Lung microvascular endothelial cell (primary cell): Measurements from ENCODE around the gene S100A7. TPM values are rescaled to one million over a fixed set of nuclear protein-coding genes. Genes with fewer than 3 reads are reported as not detected.

Experiments
- DNase-seq, 2 donors: peaks; one replicate each; pipeline versions ENCODE4 v3.0.0 to v3.0.0-alpha.2; 2010; ENCODE audit warnings: low read depth in 2 of 2
- total RNA-seq: library from RNA; depleted of rRNA; stranded (reverse); fragments of >200 nt; gene quantifications from 2 replicates; pipeline ENCODE4 v1.2.1, GENCODE V29; 2014

S100A7 gene
- not detected in 2 replicates for total RNA-seq

GRCh38 chr1:153460551-153460950 lies at the start of gene S100A7:
TSS of gene S100A7 (minus strand) at chr1:153460651. CDS start at chr1:153459013, 1,638 bp downstream.
- DNase-seq = no peak

DNA sequence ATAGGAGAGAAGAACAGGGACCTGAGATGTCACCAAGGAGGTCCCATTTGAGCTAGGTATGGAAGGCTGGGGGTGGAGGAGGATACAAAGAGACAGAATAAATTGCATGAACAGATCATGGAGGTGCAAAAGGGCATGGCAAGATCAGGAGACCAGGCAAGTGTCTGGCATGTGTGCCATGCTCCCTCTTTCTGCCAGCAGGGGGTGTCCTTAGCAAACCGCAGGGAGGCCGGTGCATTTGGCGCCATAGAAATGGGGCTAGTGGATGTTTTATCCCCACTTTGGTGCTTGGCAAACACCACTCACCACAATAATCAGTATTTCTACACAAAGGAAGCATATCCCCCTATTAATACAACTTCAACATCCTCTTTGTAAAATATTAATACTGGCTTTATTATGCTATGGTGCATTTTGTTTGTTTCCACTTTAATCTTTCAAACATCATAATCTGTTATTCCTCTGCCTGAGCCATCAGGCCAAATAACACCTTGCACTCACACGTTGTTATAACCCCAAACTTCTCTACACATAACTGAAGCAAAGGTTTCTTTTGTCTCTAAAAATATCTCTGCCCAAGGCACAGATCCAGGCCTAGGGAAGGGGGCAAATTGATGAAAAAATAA lies 49.4 kb upstream of the S100A7 start:
- peak; percentile 57 to 59 for DNase-seq

DNA sequence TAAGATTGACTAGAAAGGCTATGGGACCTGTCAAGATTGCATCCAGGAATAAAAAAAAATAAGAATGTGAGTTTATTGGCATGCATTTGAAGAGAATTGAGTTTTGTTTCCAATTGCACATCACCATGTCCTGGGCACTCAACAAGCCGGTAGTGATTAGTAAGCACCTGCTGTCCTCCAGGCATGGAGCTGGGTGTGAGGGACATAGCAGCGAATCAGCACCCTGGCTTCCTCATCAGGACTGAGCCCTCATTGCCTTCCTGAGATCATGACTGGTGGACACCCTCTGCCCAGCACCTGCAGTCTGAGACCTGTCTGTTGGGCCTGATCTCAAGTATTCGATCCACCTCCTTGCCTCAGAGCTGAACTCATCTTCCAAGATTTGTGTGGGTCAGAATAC lies 48.6 kb upstream of the S100A7 start:
- DNase-seq = no peak

GRCh38 chr1:153507926-153508583 lies 47.6 kb upstream of the S100A7 start:
- no peak for DNase-seq

GRCh38 chr1:153506831-153507413 lies 46.5 kb upstream of the S100A7 start:
- DNase-seq = peak in 1 of 2 donors; percentile 36

DNA sequence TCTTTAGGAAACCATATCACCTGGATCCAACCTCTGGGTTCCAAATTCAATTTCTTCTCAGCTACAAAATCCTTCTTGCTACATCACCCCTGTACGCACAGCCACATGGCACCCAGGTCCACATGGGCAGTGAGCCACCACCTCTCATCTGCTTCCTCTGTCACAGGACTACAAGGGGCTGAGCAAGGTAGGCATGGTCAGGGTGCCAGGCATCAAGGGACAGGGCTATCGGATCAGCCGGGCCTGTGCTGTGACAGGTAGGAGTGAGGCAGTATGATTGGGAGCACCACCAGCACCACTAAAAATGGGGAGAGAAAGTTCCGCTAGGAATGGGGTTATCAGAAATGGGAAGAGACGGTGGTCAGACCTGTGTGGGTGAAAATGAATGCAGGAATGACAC lies 45.9 kb upstream of the S100A7 start:
- no peak for DNase-seq

DNA sequence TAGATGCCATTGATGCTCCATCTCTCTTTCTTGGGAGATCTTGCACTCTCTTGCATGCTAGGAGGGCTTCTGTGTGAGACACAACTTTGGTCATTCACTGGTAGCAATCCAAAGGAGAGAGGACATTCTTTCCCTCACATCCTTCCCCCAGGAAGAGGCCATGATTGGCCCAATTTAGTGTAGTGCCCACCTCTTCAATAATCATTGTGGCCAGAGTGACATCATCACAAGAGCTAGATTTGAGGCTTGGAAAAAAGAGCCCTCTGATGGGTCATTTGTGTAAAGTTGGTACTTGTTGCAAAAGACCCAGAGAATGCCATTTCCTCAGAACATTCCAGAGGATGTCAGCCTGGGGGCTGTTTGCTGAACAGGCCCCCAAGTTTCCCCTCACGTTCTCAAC lies 45.1 kb upstream of the S100A7 start:
- DNase-seq = no peak

DNA sequence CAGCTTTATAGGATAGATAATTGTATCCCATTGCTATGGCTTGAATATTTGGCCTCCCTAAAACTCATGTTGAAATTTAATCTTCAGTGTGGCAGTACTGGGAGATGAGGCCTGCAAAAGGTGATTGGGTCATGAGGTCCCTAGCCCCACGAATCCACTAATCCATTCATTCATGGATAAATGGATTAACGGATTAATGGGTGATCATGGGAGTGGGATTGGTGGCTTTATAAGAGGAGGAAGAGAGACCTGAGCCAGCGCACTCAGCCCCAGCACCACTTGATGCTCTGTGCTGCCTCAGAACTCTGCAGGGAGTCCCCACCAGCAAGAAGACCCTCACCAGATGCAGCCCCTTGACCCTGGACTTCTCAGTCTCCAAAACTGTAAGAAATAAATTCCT lies 43.3 kb upstream of the S100A7 start:
- no peak for DNase-seq

DNA sequence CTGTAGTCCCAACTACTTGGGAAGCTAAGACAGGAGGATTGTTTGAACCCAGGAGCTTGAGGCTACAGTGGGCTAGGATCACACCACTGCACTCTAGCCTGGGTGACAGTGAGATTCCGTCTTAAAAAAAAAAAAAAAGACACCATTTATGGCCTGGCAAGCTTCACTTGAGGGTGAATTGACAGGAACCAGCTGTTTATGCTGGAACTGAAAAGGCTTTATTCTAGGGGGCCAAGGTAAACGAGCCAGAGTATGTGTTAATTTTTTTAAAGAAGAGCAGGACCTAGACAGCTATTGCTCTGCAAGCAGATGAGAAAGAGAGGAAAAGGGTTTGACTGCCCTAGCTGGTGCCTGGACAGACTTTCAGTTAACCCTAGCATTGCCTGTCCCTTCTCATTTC lies 38.3 kb upstream of the S100A7 start:
- peak in 1 of 2 donors; percentile 11 for DNase-seq

- no peak for DNase-seq
These were observed 35.1 kb upstream of the S100A7 start for GRCh38 chr1:153495536-153495935.

DNA sequence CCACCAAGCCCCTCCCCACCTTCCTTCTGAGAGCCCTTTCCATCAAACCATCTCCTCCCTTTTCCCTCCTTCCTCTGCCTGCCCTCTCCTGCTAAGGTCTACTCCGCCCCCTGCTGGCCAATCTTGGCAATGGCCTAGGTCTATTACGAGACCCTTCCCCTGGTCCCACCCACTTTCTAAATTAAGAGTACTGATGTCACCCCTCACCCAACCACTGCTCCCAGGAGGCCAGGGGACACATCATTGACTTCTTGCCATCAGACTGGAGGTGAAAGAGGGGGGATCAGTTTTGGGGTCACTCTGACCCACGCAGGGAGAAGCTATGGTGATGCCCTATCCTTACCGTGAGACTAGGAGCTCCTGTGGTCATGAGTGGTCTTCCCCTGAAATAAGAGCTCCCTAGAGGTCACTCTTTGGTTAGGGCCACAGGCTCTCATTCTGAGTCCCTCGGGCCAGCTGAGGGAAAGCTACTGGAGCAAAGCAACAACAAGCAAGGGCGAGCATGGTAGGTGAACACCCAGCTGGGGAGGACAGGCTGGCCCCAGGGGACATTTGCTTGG lies 34.6 kb upstream of the S100A7 start:
- peak; percentile 53 to 71 for DNase-seq

DNA sequence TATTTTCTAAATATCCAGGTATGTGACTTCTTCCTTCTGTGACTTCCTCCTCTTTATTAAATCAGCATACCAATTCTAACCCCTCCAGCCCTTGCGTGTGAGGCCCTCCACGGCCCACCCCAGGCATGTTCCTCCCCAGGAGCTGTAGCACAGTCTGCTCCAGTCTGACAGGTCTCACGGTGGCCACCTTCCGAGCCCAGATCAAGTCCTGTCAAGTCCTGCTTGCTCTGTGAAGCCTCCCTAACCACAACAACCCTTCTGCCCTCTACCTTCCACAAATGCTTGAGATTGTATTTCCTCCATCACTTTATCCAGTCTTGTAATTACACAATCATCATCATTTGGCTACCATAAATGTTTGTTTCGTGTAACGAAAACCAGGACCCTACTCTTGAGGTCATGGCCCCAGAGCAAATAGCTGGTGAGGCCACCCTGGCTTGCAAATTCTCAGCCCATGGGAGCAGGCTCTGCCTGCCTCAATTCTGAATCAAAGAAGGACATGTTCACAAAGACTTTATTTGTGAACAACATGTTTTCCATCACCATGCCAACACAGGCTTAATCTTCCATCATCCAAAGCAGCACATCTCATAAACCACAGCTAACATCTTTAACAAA lies 33.0 kb upstream of the S100A7 start:
- no peak for DNase-seq

DNA sequence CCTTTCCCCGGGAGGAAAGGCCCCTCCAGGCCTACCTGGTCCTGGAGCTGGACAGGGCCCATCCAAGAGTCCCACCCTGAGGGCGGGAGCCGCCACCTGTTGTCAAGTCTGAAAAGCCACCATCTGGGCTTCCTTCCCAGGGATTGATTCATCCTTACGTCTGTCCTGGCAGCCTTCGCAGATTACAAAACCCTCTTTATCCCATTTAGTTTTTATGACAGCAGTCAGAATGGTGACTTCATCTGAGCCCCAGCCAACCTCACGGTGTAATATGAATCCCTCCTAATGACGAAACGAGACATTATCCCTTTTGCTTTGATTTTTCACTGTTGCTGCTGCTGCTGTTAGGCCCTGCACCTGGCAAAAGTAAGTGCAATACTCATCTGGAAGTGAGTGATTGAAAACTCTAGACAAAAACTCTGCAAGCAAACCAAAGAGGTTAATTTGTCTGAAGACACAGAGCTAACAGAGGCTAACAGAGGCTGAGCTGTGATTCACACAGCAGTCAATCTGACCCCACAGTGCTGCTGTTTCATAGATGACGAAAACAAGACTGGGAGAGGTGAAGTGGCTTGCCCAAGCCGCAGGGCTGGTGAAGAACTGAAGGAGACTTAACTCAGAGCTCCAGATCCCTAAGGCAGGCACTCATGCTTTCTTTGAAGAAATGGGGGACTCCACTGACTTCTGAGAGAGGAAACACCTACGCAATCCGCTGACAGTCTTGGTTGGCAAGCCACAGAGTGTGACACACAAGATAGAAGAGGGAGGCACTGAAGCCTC lies 30.0 kb upstream of the S100A7 start:
- no peak for DNase-seq

GRCh38 chr1:153488731-153489130 lies 28.3 kb upstream of the S100A7 start:
- DNase-seq = no peak

GRCh38 chr1:153487707-153488106 lies 27.3 kb upstream of the S100A7 start:
- DNase-seq = no peak

GRCh38 chr1:153485863-153486262 lies 25.4 kb upstream of the S100A7 start:
- DNase-seq = no peak

GRCh38 chr1:153483776-153484175 lies 23.3 kb upstream of the S100A7 start:
- DNase-seq = no peak

- no peak for DNase-seq
These were observed 20.7 kb upstream of the S100A7 start for GRCh38 chr1:153481124-153481523.

DNA sequence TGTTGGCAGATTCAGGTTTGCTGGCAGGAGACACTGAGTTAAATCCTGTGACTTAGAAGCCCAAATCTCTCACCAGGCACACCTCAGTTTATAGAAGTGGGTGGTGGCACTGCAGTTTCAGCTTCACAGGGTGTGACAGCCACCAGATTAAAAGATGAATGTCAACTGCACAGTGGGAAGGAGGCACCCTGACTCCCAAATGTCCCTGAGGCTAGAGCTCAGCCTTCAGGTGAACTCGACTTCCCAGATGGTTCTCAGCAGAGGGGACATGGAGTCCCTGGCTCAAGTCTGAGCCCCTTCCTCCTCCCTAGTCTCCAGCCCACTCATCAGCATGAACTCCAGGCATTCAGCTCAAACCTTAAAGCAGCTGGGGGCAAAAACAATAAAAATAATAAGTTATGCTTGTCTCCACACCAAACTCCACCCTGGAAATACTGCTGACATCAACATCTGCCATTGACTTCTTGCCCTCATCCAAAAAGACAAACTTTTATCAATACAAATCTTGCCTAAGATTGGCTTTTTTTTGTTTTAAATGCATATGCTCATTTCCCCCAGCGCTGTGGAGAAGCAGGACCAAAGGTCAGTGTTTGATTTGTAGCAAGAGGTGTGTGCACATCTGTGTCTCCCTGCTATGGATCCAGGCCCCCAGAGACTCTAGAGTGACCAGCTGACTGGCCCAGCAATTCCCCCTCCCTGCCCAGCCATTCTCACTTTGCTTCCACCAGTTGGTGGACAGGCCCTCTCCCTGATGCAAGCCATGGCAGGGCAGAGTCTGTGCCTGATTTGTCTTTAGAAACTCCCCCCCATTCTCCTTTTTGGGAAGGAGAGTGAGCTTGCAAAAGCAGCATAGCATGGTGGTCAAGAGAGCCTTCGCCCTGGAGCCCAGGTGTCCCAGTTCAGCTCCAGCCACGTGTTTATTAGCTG lies 18.5 kb upstream of the S100A7 start:
- DNase-seq = no peak

GRCh38 chr1:153478047-153478691 lies 17.7 kb upstream of the S100A7 start:
- no peak for DNase-seq
